ENCODE data around the gene NOX3. TPM values are rescaled to one million over a fixed set of nuclear protein-coding genes. Genes with fewer than 3 reads are reported as not detected.
"Not testable (repeated sequence)": the region's sequence is repeated elsewhere in the genome, so short reads cannot be mapped to it uniquely, and the experiment has no call there.

NOX3 gene
- total RNA-seq, 1 donor from 2014 or later: not detected

GRCh38 chr6:155384321-155384952 lies 71.2 kb downstream of the NOX3 start:
- intact Hi-C loops (cut with micrococcal nuclease): no loop called here
- ATAC-seq: no peak

DNA sequence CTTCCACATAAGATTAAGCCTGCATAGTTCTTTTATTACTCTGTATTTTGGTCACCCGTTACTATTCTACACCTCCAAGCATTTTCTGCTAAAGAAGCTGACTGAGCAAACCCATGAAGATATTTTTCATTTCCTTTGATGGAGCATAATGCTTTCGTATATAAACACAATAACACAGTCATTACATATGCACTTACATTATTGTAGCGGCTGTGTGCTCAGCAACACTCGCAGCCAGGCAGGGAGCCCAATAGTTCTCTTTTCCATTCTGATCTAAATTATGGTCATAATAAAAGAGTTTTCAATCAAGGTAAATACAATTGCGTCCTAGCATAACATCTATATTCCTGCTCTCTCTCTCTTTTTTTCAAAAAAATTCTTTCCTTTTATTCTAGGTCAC lies 71.7 kb downstream of the NOX3 start:
- DNase-seq (no peak), ATAC-seq (no peak)
- intact Hi-C loops (cut with micrococcal nuclease): no loop called here

More at GRCh38 chr6:155384321-155384952, 71.2 kb downstream of the NOX3 start:
- DNase-seq: no peak

DNA sequence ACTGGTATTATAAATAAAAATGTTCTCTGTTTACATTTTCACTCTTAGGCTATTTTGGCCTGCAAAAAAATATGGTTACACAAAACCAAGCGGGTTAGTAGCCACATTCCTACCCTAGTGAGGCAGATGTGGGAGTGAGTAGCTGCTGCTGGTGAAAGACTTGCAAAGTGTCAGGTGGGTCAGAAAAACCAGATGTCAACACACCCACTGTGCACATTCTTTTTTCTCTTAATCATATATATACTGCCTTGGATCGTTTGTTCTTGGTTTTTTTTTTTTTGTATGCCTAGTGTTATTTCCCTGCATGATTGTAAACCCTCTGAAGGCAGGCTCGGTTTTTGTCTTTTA lies 73.3 kb downstream of the NOX3 start:
- DNase-seq (no peak), ATAC-seq (no peak)
- intact Hi-C loops (cut with micrococcal nuclease): no loop called here

- intact Hi-C loops (cut with micrococcal nuclease): no loop called here
- ATAC-seq: no peak
These were observed 73.8 kb downstream of the NOX3 start for GRCh38 chr6:155381673-155382337.

DNA sequence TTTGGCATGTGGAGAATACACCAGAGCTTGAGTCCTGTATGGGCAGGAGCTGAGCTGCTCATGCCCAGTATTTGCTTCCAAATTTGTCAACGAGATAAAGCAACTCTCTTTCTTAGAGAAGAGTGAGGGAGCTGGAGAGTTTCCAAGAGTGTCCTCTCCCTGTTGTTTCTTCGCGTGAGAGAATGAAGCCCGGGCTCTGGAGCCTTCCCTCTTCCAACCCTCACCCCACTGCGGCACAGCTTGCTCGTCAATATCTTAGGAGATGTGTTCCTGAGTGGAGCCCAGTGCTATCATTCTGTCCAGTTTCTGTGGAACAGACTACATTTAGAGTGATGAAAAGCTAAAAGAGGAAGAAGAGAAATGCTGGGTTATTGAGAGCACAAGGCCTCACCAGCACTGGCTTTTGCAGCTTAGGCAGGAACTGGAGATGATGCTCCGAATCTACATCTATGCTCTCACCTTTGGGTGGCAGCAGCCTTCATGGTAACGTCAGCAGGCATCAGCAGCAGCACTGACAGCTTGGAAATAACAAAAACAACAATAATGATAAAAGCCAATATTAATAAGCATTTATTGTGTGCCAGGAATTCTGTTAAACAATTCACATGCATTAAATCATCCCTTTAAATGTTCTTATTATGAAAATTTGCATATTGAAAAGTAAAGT lies 74.8 kb downstream of the NOX3 start:
- no peak for DNase-seq
- intact Hi-C loops (cut with micrococcal nuclease): no loop called here
- no peak for ATAC-seq

More at GRCh38 chr6:155381673-155382337, 73.8 kb downstream of the NOX3 start:
- DNase-seq: no peak

- intact Hi-C loops (cut with micrococcal nuclease): no loop called here
- ATAC-seq (no peak), DNase-seq (no peak)
These were observed 76.9 kb downstream of the NOX3 start for GRCh38 chr6:155378724-155379123.

DNA sequence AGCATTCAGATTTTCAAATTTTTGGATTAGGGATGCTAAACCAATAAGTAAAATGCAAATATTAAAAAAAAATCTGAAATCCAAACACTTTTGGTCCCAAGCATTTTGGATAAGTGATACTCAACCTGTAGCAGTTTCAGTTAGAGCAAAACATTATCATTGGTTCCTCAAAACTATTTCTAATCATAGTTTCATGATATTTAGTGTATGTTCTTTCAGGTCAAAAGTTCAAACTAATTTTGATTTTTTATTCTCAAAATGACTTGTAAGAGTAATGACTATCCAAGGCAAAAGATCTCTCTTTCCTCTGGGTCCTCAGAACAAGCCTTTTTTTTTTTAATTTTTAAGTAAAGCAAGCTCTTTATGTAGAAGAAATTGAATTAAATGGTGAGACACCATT lies 77.4 kb downstream of the NOX3 start:
- ATAC-seq: no peak
- intact Hi-C loops (cut with micrococcal nuclease): no loop called here
- no peak for DNase-seq

- intact Hi-C loops (cut with micrococcal nuclease): no loop called here
- ATAC-seq (no peak), DNase-seq (no peak)
These were observed 78.6 kb downstream of the NOX3 start for GRCh38 chr6:155377061-155377460.

DNA sequence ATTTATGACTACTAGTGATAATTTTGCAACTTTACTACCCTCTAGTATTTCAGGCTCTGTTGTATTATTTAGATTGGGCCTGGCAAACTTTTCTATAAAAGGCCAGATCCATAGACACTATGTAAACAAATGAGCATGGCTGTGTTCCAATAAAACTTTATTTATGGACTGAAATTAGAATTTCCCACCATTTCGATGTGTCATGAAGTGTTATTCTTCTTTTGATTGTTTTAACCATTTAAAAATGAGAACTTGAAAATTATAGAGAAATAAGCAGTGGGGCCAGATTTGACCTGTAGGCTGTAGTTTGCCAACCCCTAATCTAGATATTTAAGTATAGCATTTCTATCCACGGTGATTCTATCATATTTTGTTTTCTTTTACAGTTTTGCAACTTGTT lies 79.8 kb downstream of the NOX3 start:
- ATAC-seq (no peak), DNase-seq (no peak)
- intact Hi-C loops (cut with micrococcal nuclease): no loop called here

DNA sequence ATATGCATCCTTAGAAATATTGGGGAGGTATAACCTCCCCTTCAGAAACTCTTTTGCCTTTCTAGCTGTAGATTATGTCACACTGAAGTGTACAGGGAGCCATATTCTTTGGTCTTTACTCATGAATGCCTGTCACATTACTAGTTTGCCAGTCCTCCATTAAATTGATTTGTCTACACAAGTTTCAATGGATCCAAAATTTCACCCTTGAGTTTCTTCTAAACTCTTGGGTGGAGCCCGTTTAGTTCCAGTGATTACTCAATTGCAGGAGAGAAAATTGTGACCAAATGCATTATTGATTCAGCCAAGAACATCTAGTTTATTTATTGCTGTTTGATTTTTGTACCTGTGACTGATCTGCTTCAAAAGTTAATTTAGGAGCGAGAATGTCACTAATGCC lies 81.0 kb downstream of the NOX3 start:
- ATAC-seq (no peak), DNase-seq (no peak)
- intact Hi-C loops (cut with micrococcal nuclease): no loop called here

GRCh38 chr6:155373276-155373675 lies 82.4 kb downstream of the NOX3 start:
- ATAC-seq: no peak
- intact Hi-C loops (cut with micrococcal nuclease): no loop called here
- DNase-seq: no peak

GRCh38 chr6:155372256-155372655 lies 83.4 kb downstream of the NOX3 start:
- intact Hi-C loops (cut with micrococcal nuclease): no loop called here
- DNase-seq (no peak), ATAC-seq (no peak)

DNA sequence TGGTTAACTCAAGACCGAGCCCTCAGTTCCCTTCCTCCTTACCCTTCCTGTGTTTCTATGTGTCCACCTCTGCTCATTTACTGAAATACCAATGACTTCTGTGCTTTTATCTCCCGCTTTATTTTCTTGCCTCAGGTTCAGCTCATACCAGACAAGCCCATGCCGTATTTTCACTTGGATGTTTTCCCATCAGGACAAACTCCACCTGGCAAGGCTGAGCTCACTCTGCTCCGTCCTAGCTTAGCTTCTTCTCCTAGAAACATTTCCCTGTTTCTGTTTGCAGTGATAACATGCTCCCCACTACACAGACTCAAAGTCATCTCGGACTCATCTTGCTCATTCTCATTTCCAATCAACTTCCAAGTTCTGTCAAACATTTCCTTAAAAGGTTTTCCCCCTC lies 84.4 kb downstream of the NOX3 start:
- intact Hi-C loops (cut with micrococcal nuclease): no loop called here
- ATAC-seq (no peak), DNase-seq (no peak)

DNA sequence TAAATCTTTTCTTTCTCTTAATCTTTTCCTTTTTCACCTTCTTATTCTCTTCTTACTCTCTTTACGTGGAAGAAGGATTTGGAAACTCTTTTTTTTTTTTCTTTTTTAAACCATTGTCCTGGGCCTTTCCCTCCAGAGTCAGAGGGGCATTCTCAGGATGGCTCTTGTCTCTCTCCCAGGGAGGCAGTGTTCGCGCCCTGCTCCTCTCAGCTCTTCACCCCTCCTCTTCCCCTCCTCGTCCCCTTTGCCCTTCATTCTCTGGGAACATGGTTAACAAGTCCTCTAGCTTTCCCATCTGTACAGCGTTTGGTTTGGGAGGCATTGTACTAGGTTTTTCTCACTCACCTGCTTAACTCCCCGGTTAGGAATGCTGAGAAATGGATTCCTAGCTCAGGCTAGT lies 89.3 kb downstream of the NOX3 start:
- intact Hi-C loops (cut with micrococcal nuclease): no loop called here
- no peak for DNase-seq
- no peak for ATAC-seq

DNA sequence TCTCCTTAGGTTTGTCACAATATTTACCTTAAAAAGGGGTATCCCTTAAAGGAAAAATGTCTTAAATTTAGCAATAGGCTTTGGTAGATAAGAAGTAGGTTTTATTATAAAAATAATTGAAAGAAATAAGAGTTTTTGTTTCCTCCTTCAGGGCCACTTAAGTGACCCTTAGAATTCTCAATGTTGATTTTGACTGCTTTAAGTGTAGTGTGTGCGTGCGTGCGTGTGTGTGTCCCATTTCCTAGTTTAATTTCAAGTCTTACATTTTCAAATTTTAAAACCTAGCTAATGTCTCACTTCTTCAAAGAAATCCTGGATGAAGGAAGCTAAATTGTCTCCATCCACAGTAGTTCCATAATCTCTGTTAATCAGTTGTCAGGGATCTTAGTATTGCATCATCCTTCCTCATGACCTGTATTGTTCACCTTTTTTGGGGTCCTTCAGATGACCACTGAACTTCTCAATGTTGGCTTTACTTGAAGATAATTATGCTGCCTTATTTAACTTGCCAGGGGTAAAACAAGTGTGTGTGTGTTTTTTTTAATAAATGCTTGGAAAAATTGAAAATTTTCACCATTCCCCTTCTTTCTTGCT lies 90.7 kb downstream of the NOX3 start:
- no peak for ATAC-seq
- intact Hi-C loops (cut with micrococcal nuclease): no loop called here

GRCh38 chr6:155364021-155364420 lies 91.6 kb downstream of the NOX3 start:
- intact Hi-C loops (cut with micrococcal nuclease); ATAC-seq; DNase-seq: not testable (repeated sequence)

More for the DNA sequence above, 90.7 kb downstream of the NOX3 start:
- DNase-seq: no peak

DNA sequence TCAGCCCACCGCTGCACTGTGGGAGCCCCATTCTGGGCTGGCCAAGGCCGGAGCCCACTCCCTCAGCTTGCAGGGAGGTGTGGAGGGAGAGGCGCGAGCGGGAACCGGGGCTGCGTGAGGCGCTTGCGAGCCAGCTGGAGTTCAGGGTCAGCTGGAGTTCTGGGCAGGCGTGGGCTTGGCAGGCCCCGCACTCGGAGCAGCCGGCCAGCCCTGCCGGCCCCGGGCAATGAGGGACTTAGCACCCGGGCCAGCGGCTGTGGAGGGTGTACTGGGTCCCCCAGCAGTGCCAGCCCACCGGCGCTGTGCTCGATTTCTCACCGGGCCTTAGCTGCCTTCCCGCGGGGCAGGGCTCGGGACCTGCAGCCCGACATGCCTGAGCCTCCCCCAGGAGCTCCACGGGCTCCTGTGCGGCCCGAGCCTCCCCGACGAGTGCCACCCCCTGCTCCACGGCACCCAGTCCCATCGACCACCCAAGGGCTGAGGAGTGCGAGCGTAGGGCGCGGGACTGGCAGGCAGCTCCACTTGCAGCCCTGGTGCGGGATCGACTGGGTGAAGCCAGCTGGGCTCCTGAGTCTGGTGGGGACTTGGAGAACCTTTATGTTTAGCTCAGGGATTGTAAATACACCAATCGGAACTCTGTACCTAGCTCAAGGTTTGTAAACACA lies 92.5 kb downstream of the NOX3 start:
- DNase-seq; ATAC-seq; intact Hi-C loops (cut with micrococcal nuclease): not testable (repeated sequence)

- ATAC-seq: no peak
- no peak for DNase-seq
- intact Hi-C loops (cut with micrococcal nuclease): no loop called here
These were observed 101.5 kb downstream of the NOX3 start for GRCh38 chr6:155354167-155354566.

GRCh38 chr6:155352811-155353210 lies 102.8 kb downstream of the NOX3 start:
- intact Hi-C loops (cut with micrococcal nuclease): no loop called here
- no peak for ATAC-seq
- DNase-seq: no peak

DNA sequence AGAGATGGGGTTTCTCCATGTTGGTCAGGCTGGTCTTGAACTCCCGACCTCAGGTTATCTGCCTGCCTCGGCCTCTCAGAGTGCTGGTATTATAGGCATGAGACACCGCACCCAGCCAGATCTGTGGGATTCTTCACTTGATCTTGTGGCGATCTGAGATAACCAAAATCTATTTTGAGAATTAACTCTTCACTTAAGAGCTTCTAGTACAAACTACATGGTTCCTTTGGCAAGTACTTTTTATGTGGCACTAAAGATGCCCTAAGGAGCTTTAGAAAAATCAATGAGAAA lies 103.6 kb downstream of the NOX3 start:
- DNase-seq: no peak
- ATAC-seq: no peak
- intact Hi-C loops (cut with micrococcal nuclease): no loop called here

Data from left ventricle myocardium superior (tissue), 1 donor.